H1 (cell line): Measurements from ENCODE around the gene AEBP1. TPM values are rescaled to one million over a fixed set of nuclear protein-coding genes. Genes with fewer than 3 reads are reported as not detected.

Source experiments
- CTCF ChIA-PET: fragments of 300-600 bp; sonication (Branson Sonifier 250); formaldehyde crosslinking; loops from one replicate; lab custom pipeline; 2021; ENCODE audit not compliant: partially characterized antibody; lab: Charles Lee
- POLR2A ChIA-PET: fragments of 300-600 bp; sonication (Branson Sonifier 250); formaldehyde crosslinking; loops from one replicate; lab custom pipeline; 2021; ENCODE audit warnings: inconsistent platforms; ENCODE audit not compliant: partially characterized antibody; lab: Charles Lee
- DNase-seq, 2 experiments: peaks; one replicate each; pipeline versions ENCODE4 v3.0.0 to v3.0.0-alpha.2; 2010 to 2022; ENCODE audit warnings: low spot score in 2 of 2, low read depth in 1 of 2, mixed read lengths in 1 of 2
- FAIRE-seq: peaks from 2 replicates; lab custom pipeline; 2011; peaks lifted over from hg19 to GRCh38; lab: Jason Lieb, UNC
- H2AFZ ChIP-seq: 2 replicates; pipeline ENCODE4 v1.8.1; 2012; ENCODE audit warnings: low read length, inconsistent platforms
- H2AK5ac ChIP-seq: 2 replicates; pipeline ENCODE4 v1.6.1; 2013; ENCODE audit warnings: low read depth, low read length
- H2BK120ac ChIP-seq: replicated peaks from 2 replicates; pipeline ENCODE3; 2013; ENCODE audit warnings: low read depth, low read length, inconsistent platforms
- H2BK12ac ChIP-seq: 2 replicates; pipeline ENCODE4 v1.6.1; 2013; ENCODE audit warnings: low read depth, low read length
- H2BK15ac ChIP-seq: 2 replicates; pipeline ENCODE4 v1.6.1; 2013; ENCODE audit warnings: low read length
- H2BK20ac ChIP-seq: 2 replicates; pipeline ENCODE4 v1.6.1; 2013; ENCODE audit warnings: low read length
- H2BK5ac ChIP-seq: 2 replicates; pipeline ENCODE4 v1.6.1; 2013; ENCODE audit warnings: low read depth, low read length
- H3K14ac ChIP-seq: 2 replicates; pipeline ENCODE4 v1.6.1; 2013; ENCODE audit warnings: inconsistent platforms; ENCODE audit not compliant: insufficient read length
- H3K18ac ChIP-seq: 2 replicates; pipeline ENCODE4 v1.6.1; 2013; ENCODE audit warnings: low read length; ENCODE audit errors: extremely low read depth
- H3K23ac ChIP-seq: 2 replicates; pipeline ENCODE4 v1.6.1; 2013; ENCODE audit warnings: inconsistent platforms; ENCODE audit not compliant: insufficient read length
- H3K23me2 ChIP-seq: 2 replicates; pipeline ENCODE4 v1.6.1; 2013; ENCODE audit warnings: low read depth, low read length
- H3K27ac ChIP-seq: 2 replicates; pipeline ENCODE4 v1.6.1; 2011; ENCODE audit warnings: low read depth, low read length, inconsistent platforms
- H3K27me3 ChIP-seq, 4 experiments: replicated peaks in 1 of 4; 1 replicate in 1 of 4; 2 replicates in 3 of 4; pipeline versions ENCODE4 v1.6.1 to v1.8.1; 2011 to 2013; ENCODE audit warnings: low read length in 3 of 4, mild to moderate bottlenecking in 3 of 4, inconsistent platforms in 2 of 4, mixed read lengths in 2 of 4, moderate library complexity in 1 of 4; ENCODE audit not compliant: control insufficient read depth in 3 of 4, insufficient read depth in 3 of 4; ENCODE audit errors: extremely low read depth in 1 of 4
- H3K36me3 ChIP-seq, 4 experiments: 2 replicates each; pipeline versions ENCODE4 v1.6.1 to v1.8.1; 2011 to 2013; ENCODE audit warnings: mild to moderate bottlenecking in 4 of 4, low read length in 3 of 4, moderate library complexity in 2 of 4, control low read depth in 1 of 4, inconsistent platforms in 1 of 4; ENCODE audit not compliant: insufficient read depth in 4 of 4, control insufficient read depth in 2 of 4
- H3K4ac ChIP-seq: replicated peaks from 2 replicates; pipeline ENCODE3; 2013; ENCODE audit warnings: low read length, low read depth, mixed read lengths, inconsistent platforms; ENCODE audit not compliant: insufficient read length
- H3K4me1 ChIP-seq, 4 experiments: replicated peaks in 1 of 4; 1 replicate in 1 of 4; 2 replicates in 3 of 4; pipeline versions ENCODE4 v1.6.1 to v1.8.1; 2011 to 2013; ENCODE audit warnings: low read length in 3 of 4, inconsistent platforms in 2 of 4, mixed read lengths in 1 of 4; ENCODE audit not compliant: insufficient read depth in 4 of 4, control insufficient read depth in 3 of 4
- H3K4me2 ChIP-seq, 2 experiments: 2 replicates each; pipeline versions ENCODE4 v1.6.1 to v1.8.1; 2011 to 2013; ENCODE audit warnings: low read depth in 2 of 2, low read length in 2 of 2, control low read depth in 1 of 2, inconsistent platforms in 1 of 2, mild to moderate bottlenecking in 1 of 2; ENCODE audit not compliant: insufficient read depth in 1 of 2
- H3K4me3 ChIP-seq, 4 experiments: fragments of 200-600, 300-600 bp in 1 of 4; sonication (generic), shearing (Covaris generic), sonication (Bioruptor Twin) in 1 of 4; 2 replicates each; pipeline versions ENCODE4 v1.5.1 to v1.8.1; 2011 to 2016; ENCODE audit warnings: low read length in 4 of 4, low read depth in 3 of 4, control low read depth in 2 of 4, inconsistent platforms in 2 of 4, mild to moderate bottlenecking in 2 of 4, mixed read lengths in 1 of 4, moderate library complexity in 1 of 4; ENCODE audit not compliant: insufficient read depth in 2 of 4; ENCODE audit errors: extremely low read depth in 1 of 4
- H3K56ac ChIP-seq: replicated peaks from 2 replicates; pipeline ENCODE3; 2013; ENCODE audit warnings: low read depth, mild to moderate bottlenecking, mixed read lengths, low read length, inconsistent platforms; ENCODE audit not compliant: insufficient read length
- H3K79me1 ChIP-seq: 2 replicates; pipeline ENCODE4 v1.6.1; 2013; ENCODE audit warnings: low read depth, low read length, control low read depth
- H3K79me2 ChIP-seq, 2 experiments: 2 replicates each; pipeline versions ENCODE4 v1.6.1 to v1.8.1; 2012 to 2013; ENCODE audit warnings: low read length in 2 of 2, mild to moderate bottlenecking in 2 of 2, inconsistent platforms in 1 of 2; ENCODE audit not compliant: insufficient read depth in 2 of 2, control insufficient read depth in 1 of 2
- H3K9ac ChIP-seq, 4 experiments: replicated peaks in 1 of 4; 1 replicate in 1 of 4; 2 replicates in 3 of 4; pipeline versions ENCODE4 v1.6.1 to v1.8.1; 2011 to 2013; ENCODE audit warnings: low read depth in 3 of 4, low read length in 3 of 4, control low read depth in 2 of 4, mild to moderate bottlenecking in 2 of 4, moderate library complexity in 2 of 4, inconsistent platforms in 1 of 4; ENCODE audit errors: extremely low read depth in 1 of 4
- H3K9me3 ChIP-seq, 2 experiments: 2 replicates each; pipeline versions ENCODE4 v1.6.1 to v1.8.1; 2012 to 2013; ENCODE audit warnings: mild to moderate bottlenecking in 2 of 2, moderate library complexity in 2 of 2, control low read depth in 1 of 2, inconsistent platforms in 1 of 2, low read depth in 1 of 2, low read length in 1 of 2, mixed read lengths in 1 of 2; ENCODE audit not compliant: insufficient read depth in 2 of 2
- H4K20me1 ChIP-seq, 2 experiments: replicated peaks in 1 of 2; 2 replicates each; pipeline versions ENCODE3 to v1.8.1; 2011 to 2013; ENCODE audit warnings: inconsistent platforms in 2 of 2, low read length in 2 of 2, mild to moderate bottlenecking in 1 of 2; ENCODE audit not compliant: insufficient read depth in 2 of 2, control insufficient read depth in 1 of 2
- H4K5ac ChIP-seq: 2 replicates; pipeline ENCODE4 v1.6.1; 2013; ENCODE audit warnings: low read length, low read depth, mixed read lengths, inconsistent platforms; ENCODE audit not compliant: insufficient read length
- H4K8ac ChIP-seq: 2 replicates; pipeline ENCODE4 v1.8.0; 2013; ENCODE audit warnings: mild to moderate bottlenecking, moderate library complexity, low read length, inconsistent platforms; ENCODE audit not compliant: insufficient read depth; ENCODE audit errors: extremely low read depth
- H4K91ac ChIP-seq: replicated peaks from 2 replicates; pipeline ENCODE3; 2013; ENCODE audit warnings: low read length, mixed read lengths, inconsistent platforms; ENCODE audit not compliant: insufficient read length
- JUND ChIP-seq: IDR thresholded peaks from 2 replicates; pipeline ENCODE4 v1.6.1; 2011; ENCODE audit warnings: mild to moderate bottlenecking, improper control_type of control experiment, low read length
- SP2 ChIP-seq: IDR thresholded peaks from 2 replicates; pipeline ENCODE4 v1.6.1; 2012; ENCODE audit warnings: mild to moderate bottlenecking, low read length, inconsistent platforms
- WGBS, 2 experiments: shearing (Covaris generic) in 1 of 2; methylation state at CpG; one replicate each; pipeline versions ENCODE4 v1.1.6 to v1.1.7; 2013 to 2015; ENCODE audit warnings: low lambda C conversion rate in 2 of 2, mixed read lengths in 2 of 2, inconsistent platforms in 1 of 2, low coverage in 1 of 2, missing lambda C conversion rate in 1 of 2; ENCODE audit not compliant: insufficient replicate concordance in 2 of 2, insufficient coverage in 1 of 2, insufficient read length in 1 of 2; ENCODE audit errors: extremely low coverage in 1 of 2, missing lambda C conversion rate in 1 of 2; 5-methylcytosine and 5-hydroxymethylcytosine counted together
- polyA plus RNA-seq, 7 experiments: library from polyadenylated mRNA; depleted of rRNA in 3 of 7; stranded (reverse) in 5 of 7; unstranded in 2 of 7; fragments of >200 nt in 5 of 7; fragments of 200-250 nt in 2 of 7; gene quantifications; 1 replicate in 5 of 7; 2 replicates in 1 of 7; 4 replicates in 1 of 7; pipeline versions ENCODE4 v1.2.1 to v1.2.3, GENCODE V29; 2011 to 2013; ENCODE audit warnings: missing spikeins in 2 of 7, mixed read lengths in 2 of 7
- total RNA-seq: library from RNA; stranded (reverse); fragmentation: NEBNext Ultra II Directional; extraction: Animal tissue kit (Norgen Biotek cat#: 25700); gene quantifications from 2 replicates; pipeline ENCODE4 v1.2.1, GENCODE V29; 2021

Gene AEBP1
- total and polyA plus RNA-seq, 2 of the 8 experiments (the other 6 are each of a cell fraction or from before 2014, with no cell fraction given): 10.4 to 41.2 TPM

GRCh38 chr7:44076101-44076895, 27.8 kb upstream of the AEBP1 start:
- no peak overlapping the region for H3K23ac ChIP-seq
- no peaks in the 10 kb centered on the region for H3K79me1 ChIP-seq
- no peak overlapping the region for H3K18ac ChIP-seq
- H2BK12ac ChIP-seq: no peak overlapping the region
- no peak overlapping the region for H3K9ac ChIP-seq
- no peak overlapping the region for H3K4ac ChIP-seq
- no peaks in the 10 kb centered on the region for H3K27me3 ChIP-seq
- H2BK120ac ChIP-seq: no peak overlapping the region
- H3K9me3 ChIP-seq: no peaks in the 10 kb centered on the region
- no peak overlapping the region for H2AFZ ChIP-seq
- peaks cover 17 to 27% (median 18%) of the 10 kb centered on the region in 4 experiments for H3K36me3 ChIP-seq
- CTCF ChIA-PET: interaction anchor here (0.5 to 2.7 kb wide), 5 partner anchors 9 to 432 kb away, joined by 3 to 15 read pairs (median 3); no protein-coding TSS in a partner anchor
- H4K5ac ChIP-seq: no peak overlapping the region
- no peak overlapping the region for H4K8ac ChIP-seq
- TF ChIP-seq JUND (no peak), SP2 (no peak)
- FAIRE-seq: no peak
- no peak overlapping the region for H2BK5ac ChIP-seq
- no peak overlapping the region for H2BK15ac ChIP-seq
- POLR2A ChIA-PET: interaction anchor here (1.4 to 5.5 kb wide), 2 partner anchors 11 to 38 kb away, joined by 3 to 48 read pairs; partner anchors contain the start of gene PGAM2
- no peaks in the 10 kb centered on the region for H3K79me2 ChIP-seq
- no peak overlapping the region for H2AK5ac ChIP-seq
- H3K56ac ChIP-seq: no peak overlapping the region
- no peaks in the 10 kb centered on the region for H3K4me1 ChIP-seq
- H2BK20ac ChIP-seq: no peak overlapping the region
- H3K23me2 ChIP-seq: no peaks in the 10 kb centered on the region
- no peak for DNase-seq
- H4K20me1 ChIP-seq: peaks cover 0 to 8% of the 10 kb centered on the region in 2 experiments
- H3K14ac ChIP-seq: no peak overlapping the region
- H3K27ac ChIP-seq: no peak overlapping the region
- H3K4me2 ChIP-seq: no peak overlapping the region
- H3K4me3 ChIP-seq: no peak overlapping the region
- 89% methylated on average over 20 of the region's 20 CpGs; no CpG with 5 or more reads in 1 of the 2 experiments for WGBS, 2 experiments
- no peak overlapping the region for H4K91ac ChIP-seq
